ENCODE measurements around the gene TNIP1. TPM values are rescaled to one million over a fixed set of nuclear protein-coding genes. Genes with fewer than 3 reads are reported as not detected.

TNIP1 gene
- total RNA-seq, 2 experiments from 2014 or later: 132 to 138 TPM

- Mint-ChIP-seq H3K36me3 (ENCODE audit: low read depth) (peaks cover under 1% of the 10 kb centered on the region), H3K4me1 (ENCODE audit: low read depth) (no peaks in the 10 kb centered on the region), H3K27me3 (ENCODE audit: low read depth) (no peaks in the 10 kb centered on the region), H3K27ac (no peak overlapping the region), H3K9me3 (ENCODE audit: insufficient read depth) (no peaks in the 10 kb centered on the region), H3K4me3 (no peak overlapping the region)
- POLR2A ChIA-PET: no interaction called here
- CTCF ChIA-PET: no interaction called here
- DNase-seq: no peak
- ATAC-seq: no peak
Observed at GRCh38 chr5:150987746-150988145, 93.1 kb downstream of the TNIP1 start.

Other genes starting within 250 kb of the TNIP1 start
- 1 to 10 TPM; 3.0 to 4.1 TPM for gene IRGM, start 234.5 kb downstream of the TNIP1 start, total RNA-seq
- under 1 TPM; 0.45 to 0.55 TPM for gene ZNF300, start 176.1 kb downstream of the TNIP1 start, total RNA-seq
- gene GPX3, start 60.4 kb downstream of the TNIP1 start, total RNA-seq: not detected
- 100 to 1,000 TPM; 481 to 495 TPM for gene ANXA6, start 76.7 kb upstream of the TNIP1 start, total RNA-seq
- gene CCDC69, start 143.1 kb upstream of the TNIP1 start, total RNA-seq: 10 to 100 TPM; 87.6 to 92.7 TPM
- 10 to 100 TPM; 19.5 to 19.6 TPM for gene GM2A, start 172.2 kb upstream of the TNIP1 start, total RNA-seq
- not detected for gene SLC36A3, start 222.7 kb upstream of the TNIP1 start, total RNA-seq

Measured in activated CD8-positive, alpha-beta T cell treated with anti-CD3 and anti-CD28 coated beads, Interleukin-2, amount 10 ng/mL, durations not matched to agents 7 days and 5 days (primary cell).